ENCODE data around the gene UBAC1. TPM values are rescaled to one million over a fixed set of nuclear protein-coding genes. Genes with fewer than 3 reads are reported as not detected.
"Not testable (repeated sequence)": the region's sequence is repeated elsewhere in the genome, so short reads cannot be mapped to it uniquely, and the experiment has no call there.

Gene UBAC1
- total RNA-seq, 1 experiment from 2014 or later: 54.8 TPM

- no peak for TF ChIP-seq ZBTB33 (IDR thresholded peaks at IDR 0.05; ENCODE audit: extremely low read depth, insufficient replicate concordance, low read length)
Observed at GRCh38 chr9:135968601-135969000, 7.4 kb upstream of the UBAC1 start (continued).

GRCh38 chr9:135968083-135968476 lies 6.9 kb upstream of the UBAC1 start:
- POLR2A ChIA-PET: no interaction called here
- ATAC-seq: no peak

GRCh38 chr9:135966916-135967260 lies 5.7 kb upstream of the UBAC1 start:
- H3K4me3 ChIP-seq (replicated peaks in 1 of 2; ENCODE audit: low read depth in 1 of 2, low read length in 2 of 2); H3K79me2 ChIP-seq (ENCODE audit: insufficient read depth, low read length); H2AFZ ChIP-seq (ENCODE audit: low read depth, low read length, poor library complexity, severe bottlenecking); H3K4me1 ChIP-seq (ENCODE audit: control insufficient read depth in 1 of 2, insufficient read depth in 2 of 2, low read length in 2 of 2); H4K20me1 ChIP-seq (ENCODE audit: insufficient read depth); H3K27me3 ChIP-seq (ENCODE audit: insufficient read depth, low read length); DNase-seq (ENCODE audit: low read depth, low spot score); H3K9ac ChIP-seq (ENCODE audit: low read length); BruUV-seq (replicated peaks); H3K4me2 ChIP-seq (ENCODE audit: low read length); H3K27ac ChIP-seq (ENCODE audit: low read depth, low read length); H3K9me3 ChIP-seq (ENCODE audit: control insufficient read depth in 1 of 2, insufficient read depth in 1 of 2, low read depth in 1 of 2, low read length in 2 of 2); POLR2A ChIA-PET; ATAC-seq; H3K9me2 ChIP-seq (ENCODE audit: insufficient read depth); H3K36me3 ChIP-seq (ENCODE audit: control insufficient read depth in 1 of 2, insufficient read depth in 2 of 2, low read length in 2 of 2): not testable (repeated sequence)
- ChIA-PET RAD21 (ENCODE audit: low non-redundant PET in 1 of 2, low total read pairs in 2 of 2, uncharacterized antibody in 2 of 2, unreplicated experiment in 2 of 2) (interaction anchor here (0.6 to 1.5 kb wide), 5 partner anchors 85 to 243 kb away, joined by 3 to 8 read pairs (median 3); no protein-coding TSS in a partner anchor), CTCF (interaction anchor here (1.0 to 3.9 kb wide), 7 partner anchors 85 to 203 kb away, joined by 3 to 40 read pairs (median 3); no protein-coding TSS in a partner anchor)
- intact Hi-C loops (cut with micrococcal nuclease): loop anchor here (1.0 to 10.0 kb wide), 6 partner anchors 156 to 882 kb away; partner anchors contain the start of gene OLFM1

More at GRCh38 chr9:135968083-135968476, 6.9 kb upstream of the UBAC1 start:
- peaks cover 4% of the 10 kb centered on the region; the same call in 1 of the 2 replicates for H3K27me3 ChIP-seq (ENCODE audit: insufficient read depth, low read length)
- H3K9me2 ChIP-seq (ENCODE audit: insufficient read depth): no peaks in the 10 kb centered on the region
- no peak overlapping the region for H3K4me2 ChIP-seq (ENCODE audit: low read length)
- no peak for TF ChIP-seq SIN3A (IDR thresholded peaks at IDR 0.05; ENCODE audit: low read depth)
- TF ChIP-seq ZBTB33 (IDR thresholded peaks at IDR 0.05; ENCODE audit: extremely low read depth, insufficient replicate concordance, low read length): no peak
- no peak for TF ChIP-seq ELF1 (IDR thresholded peaks at IDR 0.05; ENCODE audit: borderline replicate concordance, low read depth)
- no peak for TF ChIP-seq SP1 (IDR thresholded peaks at IDR 0.05; ENCODE audit: low read depth)
- no peak for TF ChIP-seq SRF (IDR thresholded peaks at IDR 0.05; ENCODE audit: low read depth)
- TF ChIP-seq YY1 (IDR thresholded peaks at IDR 0.05; ENCODE audit: extremely low read depth, insufficient replicate concordance, low read depth, low read length): no peak
- no peak for TF ChIP-seq CEBPB (IDR thresholded peaks at IDR 0.05; ENCODE audit: low read depth)
- TF ChIP-seq ZNF274 (IDR thresholded peaks at IDR 0.05; ENCODE audit: low read depth, low read length): no peak
- no peaks in the 10 kb centered on the region for H3K9me3 ChIP-seq (ENCODE audit: control insufficient read depth in 1 of 2, insufficient read depth in 1 of 2, low read depth in 1 of 2, low read length in 2 of 2)
- H3K9ac ChIP-seq (ENCODE audit: low read length): no peak overlapping the region
- no peak overlapping the region for H3K27ac ChIP-seq (ENCODE audit: low read depth, low read length)
- H3K4me1 ChIP-seq (ENCODE audit: control insufficient read depth in 1 of 2, insufficient read depth in 2 of 2, low read length in 2 of 2): peaks cover 0 to 3% of the 10 kb centered on the region in 2 experiments; a peak in 1 of 4 replicates
- H3K79me2 ChIP-seq (ENCODE audit: insufficient read depth, low read length): no peaks in the 10 kb centered on the region
- no peaks in the 10 kb centered on the region for H4K20me1 ChIP-seq (ENCODE audit: insufficient read depth)
- no peak overlapping the region for H2AFZ ChIP-seq (ENCODE audit: low read depth, low read length, poor library complexity, severe bottlenecking)
- ChIA-PET RAD21 (ENCODE audit: low non-redundant PET in 1 of 2, low total read pairs in 2 of 2, uncharacterized antibody in 2 of 2, unreplicated experiment in 2 of 2) (interaction anchor here (1.3 to 1.5 kb wide), 2 partner anchors 155 to 156 kb away, joined by 3 to 8 read pairs; no protein-coding TSS in a partner anchor), CTCF (interaction anchor here (1.0 to 3.9 kb wide), 5 partner anchors 84 to 174 kb away, joined by 3 to 40 read pairs (median 3); no protein-coding TSS in a partner anchor)
- no peak for DNase-seq (ENCODE audit: low read depth, low spot score)
- no peak overlapping the region for H3K4me3 ChIP-seq (replicated peaks in 1 of 2; ENCODE audit: low read depth in 1 of 2, low read length in 2 of 2)
- BruUV-seq (replicated peaks): no TSS peak
- no peaks in the 10 kb centered on the region for H3K36me3 ChIP-seq (ENCODE audit: control insufficient read depth in 1 of 2, insufficient read depth in 2 of 2, low read length in 2 of 2)
- intact Hi-C loops (cut with micrococcal nuclease): loop anchor here (5.0 to 10.0 kb wide), 5 partner anchors 169 to 883 kb away; partner anchors contain the start of gene OLFM1
